HEK293 (cell line): ENCODE data around the gene RGS9.

Source experiments
- CTCF ChIA-PET: fragments of 350-600 bp; formaldehyde crosslinking; extraction: SDS; loops from one replicate; lab custom pipeline; 2021; ENCODE audit warnings: antibody characterized with exemption; lab: Yijun Ruan, JAX
- POLR2A ChIA-PET: fragments of 300-600 bp; formaldehyde crosslinking; extraction: SDS; loops from one replicate; lab custom pipeline; 2020; ENCODE audit warnings: antibody characterized with exemption, inconsistent platforms; lab: Yijun Ruan, JAX
- H3K27ac ChIP-seq: fragments of 200-500 bp; sonication (Bioruptor generic); 2 replicates; pipeline ENCODE4 v1.5.1; 2014; ENCODE audit warnings: low read depth, low read length, control low read depth, inconsistent platforms; ENCODE audit errors: extremely low read depth
- H3K36me3 ChIP-seq, 2 experiments: fragments of 200-500 bp in 1 of 2; sonication (Bioruptor generic) in 1 of 2; 1 replicate in 1 of 2; 2 replicates in 1 of 2; pipeline ENCODE4 v1.5.1; 2014 to 2017; ENCODE audit warnings: inconsistent platforms in 2 of 2, low read length in 2 of 2; ENCODE audit not compliant: control insufficient read depth in 2 of 2, insufficient read depth in 1 of 2
- H3K4me1 ChIP-seq: fragments of 200-500 bp; sonication (Bioruptor generic); 2 replicates; pipeline ENCODE4 v1.5.1; 2014; ENCODE audit warnings: mild to moderate bottlenecking, low read length, inconsistent platforms; ENCODE audit not compliant: control insufficient read depth, insufficient read depth
- H3K4me3 ChIP-seq: 2 replicates; pipeline ENCODE4 v1.5.1; 2011; ENCODE audit warnings: low read depth, mild to moderate bottlenecking, control low read depth, low read length, moderate library complexity
- H3K9me3 ChIP-seq: fragments of 200-500 bp; sonication (Bioruptor generic); 2 replicates; pipeline ENCODE4 v1.5.1; 2014; ENCODE audit warnings: low read depth, low read length, inconsistent platforms; ENCODE audit not compliant: control insufficient read depth, insufficient read depth
- GLIS2 ChIP-seq: fragments of 450-650 bp; formaldehyde crosslinking; IDR thresholded peaks from 2 replicates; pipeline ENCODE4 v1.5.1; 2016; ENCODE audit warnings: missing biosample characterization, missing genetic modification characterization
- HOXA7 ChIP-seq: sonication (generic); formaldehyde crosslinking; IDR thresholded peaks from 2 replicates; pipeline ENCODE4 v1.8.1; 2022; ENCODE audit warnings: missing genetic modification reagents, borderline replicate concordance
- IKZF3 ChIP-seq: fragments of 450-650 bp; IDR thresholded peaks from 2 replicates; pipeline ENCODE4 v1.5.0; 2018; ENCODE audit warnings: missing biosample characterization, mild to moderate bottlenecking, missing genetic modification characterization, moderate library complexity
- MEIS1 ChIP-seq: sonication (generic); formaldehyde crosslinking; IDR thresholded peaks from 2 replicates; pipeline ENCODE4 v1.8.1; 2022; ENCODE audit warnings: missing genetic modification reagents, mild to moderate bottlenecking, borderline replicate concordance
- OSR2 ChIP-seq: fragments of 450-650 bp; formaldehyde crosslinking; IDR thresholded peaks from 2 replicates; pipeline ENCODE4 v1.5.1; 2016; ENCODE audit warnings: missing biosample characterization, missing genetic modification characterization
- SETDB1 ChIP-seq: IDR thresholded peaks from one replicate; pipeline ENCODE4 v1.6.1; 2017; ENCODE audit warnings: mild to moderate bottlenecking, low read length, moderate library complexity, mixed read lengths; ENCODE audit not compliant: insufficient read length
- WT1 ChIP-seq: fragments of 450-650 bp; formaldehyde crosslinking; IDR thresholded peaks from 2 replicates; pipeline ENCODE4 v1.5.1; 2016; ENCODE audit warnings: missing biosample characterization, missing genetic modification characterization
- ZBTB17 ChIP-seq: fragments of 450-650 bp; formaldehyde crosslinking; IDR thresholded peaks from 2 replicates; pipeline ENCODE4 v1.5.1; 2016; ENCODE audit warnings: missing biosample characterization, missing genetic modification characterization
- ZBTB21 ChIP-seq: fragments of 450-650 bp; formaldehyde crosslinking; IDR thresholded peaks from 2 replicates; pipeline ENCODE4 v1.5.1; 2017; ENCODE audit warnings: missing biosample characterization, missing genetic modification characterization
- ZNF133 ChIP-seq: fragments of 450-650 bp; formaldehyde crosslinking; IDR thresholded peaks from 2 replicates; pipeline ENCODE4 v1.5.1; 2016; ENCODE audit warnings: missing biosample characterization, missing genetic modification characterization
- ZNF140 ChIP-seq: fragments of 450-650 bp; formaldehyde crosslinking; IDR thresholded peaks from 2 replicates; pipeline ENCODE4 v1.5.1; 2016; ENCODE audit warnings: missing biosample characterization, missing genetic modification characterization
- ZNF169 ChIP-seq: fragments of 450-650 bp; formaldehyde crosslinking; IDR thresholded peaks from 2 replicates; pipeline ENCODE4 v1.5.1; 2016; ENCODE audit warnings: missing biosample characterization, missing genetic modification characterization
- ZNF202 ChIP-seq: fragments of 450-650 bp; formaldehyde crosslinking; IDR thresholded peaks from 2 replicates; pipeline ENCODE4 v1.5.1; 2016; ENCODE audit warnings: missing biosample characterization, missing genetic modification characterization, borderline replicate concordance
- ZNF239 ChIP-seq: fragments of 450-650 bp; formaldehyde crosslinking; IDR thresholded peaks from 2 replicates; pipeline ENCODE4 v1.5.1; 2016; ENCODE audit warnings: missing biosample characterization, missing genetic modification characterization
- ZNF335 ChIP-seq: fragments of 450-650 bp; formaldehyde crosslinking; conservative IDR thresholded peaks from 2 replicates; pipeline ENCODE4 v1.5.1; 2016; ENCODE audit warnings: missing biosample characterization, missing genetic modification characterization
- ZNF350 ChIP-seq: fragments of 450-650 bp; formaldehyde crosslinking; IDR thresholded peaks from 2 replicates; pipeline ENCODE4 v1.5.0; 2017; ENCODE audit warnings: missing biosample characterization, mild to moderate bottlenecking, missing genetic modification characterization
- ZNF404 ChIP-seq: fragments of 450-650 bp; formaldehyde crosslinking; IDR thresholded peaks from 2 replicates; pipeline ENCODE4 v1.5.1; 2017; ENCODE audit warnings: missing biosample characterization, missing genetic modification characterization
- ZNF416 ChIP-seq: fragments of 450-650 bp; formaldehyde crosslinking; IDR thresholded peaks from 2 replicates; pipeline ENCODE4 v1.5.1; 2016; ENCODE audit warnings: missing biosample characterization, missing genetic modification characterization
- ZNF549 ChIP-seq: fragments of 450-650 bp; IDR thresholded peaks from 2 replicates; pipeline ENCODE4 v1.5.1; 2018; ENCODE audit warnings: missing biosample characterization, missing genetic modification characterization, mild to moderate bottlenecking, inconsistent platforms, moderate library complexity
- ZNF600 ChIP-seq: fragments of 450-650 bp; formaldehyde crosslinking; IDR thresholded peaks from 2 replicates; pipeline ENCODE4 v1.5.1; 2016; ENCODE audit warnings: missing biosample characterization, missing genetic modification characterization
- ZNF701 ChIP-seq: fragments of 450-650 bp; formaldehyde crosslinking; IDR thresholded peaks from 2 replicates; pipeline ENCODE4 v1.5.1; 2016; ENCODE audit warnings: missing biosample characterization, missing genetic modification characterization
- ZNF785 ChIP-seq: fragments of 450-650 bp; formaldehyde crosslinking; IDR thresholded peaks from 2 replicates; pipeline ENCODE4 v1.5.1; 2016; ENCODE audit warnings: missing biosample characterization, missing genetic modification characterization
- TF ChIP-seq, protein P1 (sequence below): fragments of 450-650 bp; formaldehyde crosslinking; IDR thresholded peaks from 2 replicates; pipeline ENCODE4 v1.5.1; 2016; ENCODE audit warnings: missing biosample characterization, missing genetic modification characterization
- TF ChIP-seq, protein P2 (sequence below): fragments of 450-650 bp; IDR thresholded peaks from 2 replicates; pipeline ENCODE4 v1.5.1; 2018; ENCODE audit warnings: missing biosample characterization, missing genetic modification characterization
- TF ChIP-seq, protein P3 (sequence below): fragments of 450-650 bp; formaldehyde crosslinking; IDR thresholded peaks from 2 replicates; pipeline ENCODE4 v1.5.1; 2016; ENCODE audit warnings: missing biosample characterization, missing genetic modification characterization, borderline replicate concordance
- TF ChIP-seq, protein P4 (sequence below): fragments of 450-650 bp; formaldehyde crosslinking; IDR thresholded peaks from 2 replicates; pipeline ENCODE4 v1.5.1; 2016; ENCODE audit warnings: missing biosample characterization, missing genetic modification characterization

The RGS9 gene

DNA sequence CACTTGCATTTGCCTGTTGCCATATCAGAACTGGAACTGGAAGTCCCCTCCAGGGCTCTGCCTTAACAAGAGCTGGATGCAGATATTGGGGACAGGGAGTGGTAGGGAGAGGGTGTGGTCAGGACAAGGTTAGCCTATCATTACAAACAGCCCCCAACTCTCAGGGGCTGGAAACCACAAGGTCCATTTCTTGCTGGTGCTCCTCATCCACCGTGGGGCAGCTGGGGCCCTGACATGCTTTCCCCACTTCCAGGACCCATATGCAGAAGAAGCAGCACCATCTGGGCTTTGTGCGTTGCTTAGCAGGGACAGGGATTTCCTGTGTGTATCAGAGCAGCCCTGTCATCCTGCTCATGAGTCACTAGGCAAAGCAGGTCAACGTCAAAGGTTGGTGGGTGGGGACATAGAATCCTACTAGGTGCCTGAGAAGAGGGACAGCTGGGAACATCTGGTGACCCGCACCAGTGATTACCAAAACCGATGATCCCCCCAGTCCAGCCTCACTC lies 26.9 kb downstream of the RGS9 start:
- Histone ChIP-seq H3K4me1 (no peaks in the 10 kb centered on the region), H3K9me3 (no peaks in the 10 kb centered on the region), H3K4me3 (no peak overlapping the region), H3K36me3 (no peaks in the 10 kb centered on the region), H3K27ac (no peak overlapping the region)
- ChIA-PET CTCF (interaction anchor here (1.0 to 3.4 kb wide), 2 partner anchors 8 to 27 kb away, joined by 5 to 13 read pairs; partner anchors contain the start of gene RGS9), POLR2A (no interaction called here)
- TF ChIP-seq ZNF404 (tag by site-specific recombination): no peak
- no peak for TF ChIP-seq ZNF239
- no peak for TF ChIP-seq ZNF202 (tag by site-specific recombination)

DNA sequence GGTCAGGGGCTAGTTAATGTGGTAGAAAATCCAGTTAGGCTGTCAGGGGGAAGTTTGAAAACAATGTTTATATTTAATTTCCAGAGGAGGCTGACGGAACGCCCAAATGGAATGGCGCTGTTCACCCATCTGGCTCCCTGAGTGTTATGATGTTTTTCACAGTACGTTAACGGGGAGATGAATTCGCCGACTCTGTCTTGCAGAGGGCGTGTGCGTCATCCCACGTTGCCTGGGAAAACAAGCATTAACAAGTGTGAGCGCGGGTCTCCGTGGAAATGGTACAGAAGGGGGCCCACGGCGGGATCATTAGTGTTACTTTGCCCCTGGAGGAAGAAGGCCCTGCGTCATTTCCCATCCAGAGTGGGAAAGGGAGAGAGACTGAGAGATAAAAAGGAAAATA lies 29.6 kb downstream of the RGS9 start:
- Histone ChIP-seq H3K27ac (no peak overlapping the region), H3K4me3 (no peak overlapping the region), H3K36me3 (no peaks in the 10 kb centered on the region), H3K4me1 (no peaks in the 10 kb centered on the region), H3K9me3 (no peaks in the 10 kb centered on the region)
- no peak for TF ChIP-seq HOXA7
- TF ChIP-seq ZNF549 (tag by site-specific recombination): no peak
- TF ChIP-seq, protein P1, sequence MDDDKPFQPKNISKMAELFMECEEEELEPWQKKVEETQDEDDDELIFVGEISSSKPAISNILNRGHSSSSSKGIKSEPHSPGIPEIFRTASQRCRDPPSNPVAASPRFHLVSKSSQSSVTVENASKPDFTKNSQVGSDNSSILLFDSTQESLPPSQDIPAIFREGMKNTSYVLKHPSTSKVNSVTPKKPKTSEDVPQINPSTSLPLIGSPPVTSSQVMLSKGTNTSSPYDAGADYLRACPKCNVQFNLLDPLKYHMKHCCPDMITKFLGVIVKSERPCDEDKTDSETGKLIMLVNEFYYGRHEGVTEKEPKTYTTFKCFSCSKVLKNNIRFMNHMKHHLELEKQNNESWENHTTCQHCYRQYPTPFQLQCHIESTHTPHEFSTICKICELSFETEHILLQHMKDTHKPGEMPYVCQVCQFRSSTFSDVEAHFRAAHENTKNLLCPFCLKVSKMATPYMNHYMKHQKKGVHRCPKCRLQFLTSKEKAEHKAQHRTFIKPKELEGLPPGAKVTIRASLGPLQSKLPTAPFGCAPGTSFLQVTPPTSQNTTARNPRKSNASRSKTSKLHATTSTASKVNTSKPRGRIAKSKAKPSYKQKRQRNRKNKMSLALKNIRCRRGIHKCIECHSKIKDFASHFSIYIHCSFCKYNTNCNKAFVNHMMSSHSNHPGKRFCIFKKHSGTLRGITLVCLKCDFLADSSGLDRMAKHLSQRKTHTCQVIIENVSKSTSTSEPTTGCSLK (tag by site-specific recombination): no peak
- TF ChIP-seq GLIS2: no peak
- no peak for TF ChIP-seq ZNF350 (tag by site-specific recombination)
- TF ChIP-seq, protein P2, sequence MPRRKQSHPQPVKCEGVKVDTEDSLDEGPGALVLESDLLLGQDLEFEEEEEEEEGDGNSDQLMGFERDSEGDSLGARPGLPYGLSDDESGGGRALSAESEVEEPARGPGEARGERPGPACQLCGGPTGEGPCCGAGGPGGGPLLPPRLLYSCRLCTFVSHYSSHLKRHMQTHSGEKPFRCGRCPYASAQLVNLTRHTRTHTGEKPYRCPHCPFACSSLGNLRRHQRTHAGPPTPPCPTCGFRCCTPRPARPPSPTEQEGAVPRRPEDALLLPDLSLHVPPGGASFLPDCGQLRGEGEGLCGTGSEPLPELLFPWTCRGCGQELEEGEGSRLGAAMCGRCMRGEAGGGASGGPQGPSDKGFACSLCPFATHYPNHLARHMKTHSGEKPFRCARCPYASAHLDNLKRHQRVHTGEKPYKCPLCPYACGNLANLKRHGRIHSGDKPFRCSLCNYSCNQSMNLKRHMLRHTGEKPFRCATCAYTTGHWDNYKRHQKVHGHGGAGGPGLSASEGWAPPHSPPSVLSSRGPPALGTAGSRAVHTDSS: no peak
- no peak for TF ChIP-seq ZNF133
- no peak for TF ChIP-seq IKZF3 (tag by site-specific recombination)
- no peak for TF ChIP-seq ZNF416 (tag by site-specific recombination)
- no peak for TF ChIP-seq WT1
- TF ChIP-seq, protein P3, sequence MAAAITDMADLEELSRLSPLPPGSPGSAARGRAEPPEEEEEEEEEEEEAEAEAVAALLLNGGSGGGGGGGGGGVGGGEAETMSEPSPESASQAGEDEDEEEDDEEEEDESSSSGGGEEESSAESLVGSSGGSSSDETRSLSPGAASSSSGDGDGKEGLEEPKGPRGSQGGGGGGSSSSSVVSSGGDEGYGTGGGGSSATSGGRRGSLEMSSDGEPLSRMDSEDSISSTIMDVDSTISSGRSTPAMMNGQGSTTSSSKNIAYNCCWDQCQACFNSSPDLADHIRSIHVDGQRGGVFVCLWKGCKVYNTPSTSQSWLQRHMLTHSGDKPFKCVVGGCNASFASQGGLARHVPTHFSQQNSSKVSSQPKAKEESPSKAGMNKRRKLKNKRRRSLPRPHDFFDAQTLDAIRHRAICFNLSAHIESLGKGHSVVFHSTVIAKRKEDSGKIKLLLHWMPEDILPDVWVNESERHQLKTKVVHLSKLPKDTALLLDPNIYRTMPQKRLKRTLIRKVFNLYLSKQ (tag by site-specific recombination): no peak
- no peak for TF ChIP-seq ZBTB21
- CTCF ChIA-PET: no interaction called here
- POLR2A ChIA-PET: no interaction called here

DNA sequence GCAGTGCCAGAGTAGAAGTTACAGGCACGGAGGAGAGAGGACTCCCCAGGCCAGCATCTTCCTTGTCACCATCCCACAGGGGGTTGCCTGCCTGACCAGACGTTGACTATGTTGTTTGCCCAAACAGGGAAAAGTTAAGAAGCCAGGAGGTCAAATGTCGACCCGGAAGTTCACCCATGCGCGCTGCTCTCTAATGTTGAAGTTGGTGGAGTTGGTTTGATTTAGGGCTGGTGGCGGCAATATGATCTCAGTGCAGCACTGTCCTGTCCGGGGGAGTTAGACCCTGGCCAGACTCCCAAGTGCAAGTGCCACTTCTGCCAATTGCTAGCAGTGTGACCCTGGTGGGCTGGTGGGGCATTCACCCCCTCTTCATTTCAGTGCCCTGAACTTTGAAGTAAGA lies 30.4 kb downstream of the RGS9 start:
- Histone ChIP-seq H3K4me1 (no peaks in the 10 kb centered on the region), H3K9me3 (no peaks in the 10 kb centered on the region), H3K36me3 (no peaks in the 10 kb centered on the region), H3K27ac (no peak overlapping the region), H3K4me3 (no peak overlapping the region)
- ChIA-PET POLR2A (no interaction called here), CTCF (no interaction called here)
- TF ChIP-seq ZNF600: no peak
- TF ChIP-seq OSR2: no peak
- TF ChIP-seq MEIS1 (CRISPR knock-in tag): no peak
- TF ChIP-seq SETDB1: no peak
- no peak for TF ChIP-seq ZNF785 (tag by site-specific recombination)
- TF ChIP-seq ZNF169 (tag by site-specific recombination): no peak
- no peak for TF ChIP-seq ZBTB17 (tag by site-specific recombination)
- TF ChIP-seq ZNF701 (tag by site-specific recombination): no peak
- no peak for TF ChIP-seq ZNF140 (tag by site-specific recombination)
- TF ChIP-seq, protein P1 (tag by site-specific recombination): no peak
- TF ChIP-seq, protein P4, sequence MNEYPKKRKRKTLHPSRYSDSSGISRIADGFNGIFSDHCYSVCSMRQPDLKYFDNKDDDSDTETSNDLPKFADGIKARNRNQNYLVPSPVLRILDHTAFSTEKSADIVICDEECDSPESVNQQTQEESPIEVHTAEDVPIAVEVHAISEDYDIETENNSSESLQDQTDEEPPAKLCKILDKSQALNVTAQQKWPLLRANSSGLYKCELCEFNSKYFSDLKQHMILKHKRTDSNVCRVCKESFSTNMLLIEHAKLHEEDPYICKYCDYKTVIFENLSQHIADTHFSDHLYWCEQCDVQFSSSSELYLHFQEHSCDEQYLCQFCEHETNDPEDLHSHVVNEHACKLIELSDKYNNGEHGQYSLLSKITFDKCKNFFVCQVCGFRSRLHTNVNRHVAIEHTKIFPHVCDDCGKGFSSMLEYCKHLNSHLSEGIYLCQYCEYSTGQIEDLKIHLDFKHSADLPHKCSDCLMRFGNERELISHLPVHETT: no peak
- no peak for TF ChIP-seq ZNF335 (tag by site-specific recombination)
